Neural crest cell (in vitro differentiated cells): Measurements from ENCODE around the gene CYP2D6. TPM values are rescaled to one million over a fixed set of nuclear protein-coding genes. Genes with fewer than 3 reads are reported as not detected.
"Not testable (repeated sequence)": the region's sequence is repeated elsewhere in the genome, so short reads cannot be mapped to it uniquely, and the experiment has no call there.

Source experiments
- DNase-seq: peaks from one replicate; pipeline ENCODE4 v3.0.0; 2021; ENCODE audit warnings: low read depth, mixed read lengths, low spot score
- H3K27ac Mint-ChIP-seq: one replicate; pipeline ENCODE4 v1.8.0; 2021; ENCODE audit warnings: mild to moderate bottlenecking, mixed read lengths; ENCODE audit not compliant: unreplicated experiment
- H3K27me3 Mint-ChIP-seq: 2 replicates; pipeline ENCODE4 v1.8.0; 2021; ENCODE audit warnings: low read depth, mild to moderate bottlenecking, mixed read lengths
- H3K36me3 Mint-ChIP-seq: 2 replicates; pipeline ENCODE4 v1.8.0; 2021; ENCODE audit warnings: low read depth, mild to moderate bottlenecking, mixed read lengths
- H3K4me1 Mint-ChIP-seq: 2 replicates; pipeline ENCODE4 v1.8.0; 2021; ENCODE audit warnings: mixed read lengths
- H3K4me3 Mint-ChIP-seq: one replicate; pipeline ENCODE4 v1.8.0; 2021; ENCODE audit warnings: mild to moderate bottlenecking, mixed read lengths
- H3K9me3 Mint-ChIP-seq: 2 replicates; pipeline ENCODE4 v1.8.0; 2021; ENCODE audit warnings: mixed read lengths
- CTCF ChIP-seq: fragments of 200-600 bp; sonication (generic); conservative IDR thresholded peaks from 2 replicates; pipeline ENCODE4 v1.5.0; 2021; ENCODE audit warnings: antibody characterized with exemption, mild to moderate bottlenecking
- total RNA-seq: library from RNA; stranded (reverse); gene quantifications from 2 replicates; pipeline ENCODE4 v1.2.1, GENCODE V29; 2021

The CYP2D6 gene
- total RNA-seq, 1 donor from 2014 or later, result 3.7 TPM

- not testable (repeated sequence) for H3K27ac Mint-ChIP-seq, H3K4me3 Mint-ChIP-seq, H3K9me3 Mint-ChIP-seq, H3K36me3 Mint-ChIP-seq, H3K27me3 Mint-ChIP-seq, DNase-seq, H3K4me1 Mint-ChIP-seq
Observed at GRCh38 chr22:42128007-42128406, 2.6 kb downstream of the CYP2D6 start.

GRCh38 chr22:42127606-42128005 lies 3.0 kb downstream of the CYP2D6 start:
- Mint-ChIP-seq H3K36me3 (no peaks in the 10 kb centered on the region), H3K27me3 (no peaks in the 10 kb centered on the region), H3K9me3 (no peaks in the 10 kb centered on the region), H3K4me1 (no peaks in the 10 kb centered on the region), H3K27ac (no peak overlapping the region), H3K4me3 (no peak overlapping the region)
- TF ChIP-seq CTCF, result no peak
- no peak for DNase-seq

GRCh38 chr22:42123529-42123928 lies 7.1 kb downstream of the CYP2D6 start:
- not testable (repeated sequence) for H3K36me3 Mint-ChIP-seq, H3K9me3 Mint-ChIP-seq, H3K27me3 Mint-ChIP-seq, H3K4me3 Mint-ChIP-seq, DNase-seq, H3K27ac Mint-ChIP-seq
- H3K4me1 Mint-ChIP-seq, result peaks cover 11% of the 10 kb centered on the region

- H3K27me3 Mint-ChIP-seq, H3K4me3 Mint-ChIP-seq, DNase-seq: not testable (repeated sequence)
- Mint-ChIP-seq H3K9me3 (peaks cover 11% of the 10 kb centered on the region), H3K36me3 (peaks cover 15% of the 10 kb centered on the region), H3K4me1 (peaks cover 12% of the 10 kb centered on the region), H3K27ac (peak overlapping the region; percentile 58)
Observed at GRCh38 chr22:42120231-42121021, 10.2 kb downstream of the CYP2D6 start.

GRCh38 chr22:42116848-42117424 lies 13.7 kb downstream of the CYP2D6 start:
- H3K9me3 Mint-ChIP-seq, result peaks cover 16% of the 10 kb centered on the region
- peaks cover 25% of the 10 kb centered on the region for H3K36me3 Mint-ChIP-seq
- peak; percentile 15 for TF ChIP-seq CTCF
- peaks cover 18% of the 10 kb centered on the region for H3K4me1 Mint-ChIP-seq
- DNase-seq, result no peak
- H3K4me3 Mint-ChIP-seq, result no peak overlapping the region
- H3K27ac Mint-ChIP-seq, result no peak overlapping the region
- H3K27me3 Mint-ChIP-seq, result no peaks in the 10 kb centered on the region

GRCh38 chr22:42115420-42115830 lies 15.2 kb downstream of the CYP2D6 start:
- H3K36me3 Mint-ChIP-seq, result peaks cover 28% of the 10 kb centered on the region
- not testable (repeated sequence) for DNase-seq, H3K4me3 Mint-ChIP-seq, H3K27ac Mint-ChIP-seq, H3K27me3 Mint-ChIP-seq
- peaks cover 16% of the 10 kb centered on the region for H3K9me3 Mint-ChIP-seq
- peaks cover 18% of the 10 kb centered on the region for H3K4me1 Mint-ChIP-seq

GRCh38 chr22:42114721-42115120 lies 15.9 kb downstream of the CYP2D6 start:
- H3K9me3 Mint-ChIP-seq, result peaks cover 16% of the 10 kb centered on the region
- peak; percentile 43 for DNase-seq

More at GRCh38 chr22:42114721-42115120, 15.9 kb downstream of the CYP2D6 start:
- Mint-ChIP-seq H3K36me3 (peaks cover 25% of the 10 kb centered on the region), H3K4me3 (no peak overlapping the region), H3K27me3 (no peaks in the 10 kb centered on the region), H3K4me1 (peaks cover 16% of the 10 kb centered on the region), H3K27ac (no peak overlapping the region)
- TF ChIP-seq CTCF, result peak; percentile 41
